Skin epidermis (tissue), 12 donors: ENCODE results near the gene CMSS1.

ENCODE experiments used
- H3K27ac ChIP-seq, 21 experiments: fragments of 200-600 bp; sonication (generic) in 11 of 21; one replicate each; pipeline ENCODE4 v1.5.0; 2020; ENCODE audit warnings: mild to moderate bottlenecking in 3 of 21, inconsistent platforms in 2 of 21, moderate library complexity in 2 of 21
- H3K4me3 ChIP-seq, 7 experiments: fragments of 200-600 bp; sonication (generic) in 2 of 7; one replicate each; pipeline ENCODE4 v1.5.0; 2020; ENCODE audit warnings: inconsistent platforms in 2 of 7, mild to moderate bottlenecking in 2 of 7, moderate library complexity in 1 of 7

CMSS1 gene

GRCh38 chr3:100128565-100128964 lies 310.9 kb downstream of the CMSS1 start:
- H3K4me3 ChIP-seq = no peak overlapping the region
- no peak overlapping the region for H3K27ac ChIP-seq

- Histone ChIP-seq H3K27ac (no peak overlapping the region), H3K4me3 (no peak overlapping the region)
Observed at GRCh38 chr3:100129941-100130340, 312.3 kb downstream of the CMSS1 start.

GRCh38 chr3:100131241-100131640 lies 313.6 kb downstream of the CMSS1 start:
- Histone ChIP-seq H3K4me3 (no peak overlapping the region), H3K27ac (no peak overlapping the region)

GRCh38 chr3:100136921-100137320 lies 319.3 kb downstream of the CMSS1 start:
- H3K4me3 ChIP-seq = no peak overlapping the region
- no peak overlapping the region for H3K27ac ChIP-seq

- Histone ChIP-seq H3K4me3 (no peak overlapping the region), H3K27ac (peak overlapping the region in 1 of 21 experiments; percentile 19)
Observed at GRCh38 chr3:100140976-100141375, 323.3 kb downstream of the CMSS1 start.

- Histone ChIP-seq H3K27ac (peak overlapping the region in 1 of 21 experiments; percentile 19), H3K4me3 (no peak overlapping the region)
Observed at GRCh38 chr3:100141586-100141985, 323.9 kb downstream of the CMSS1 start.

GRCh38 chr3:100144255-100144866 lies 326.7 kb downstream of the CMSS1 start:
- H3K4me3 ChIP-seq = no peak overlapping the region
- H3K27ac ChIP-seq = no peak overlapping the region

GRCh38 chr3:100149130-100149529 lies 331.5 kb downstream of the CMSS1 start:
- peak overlapping the region in 6 of 21 experiments; percentile 24 to 61 (median 54) for H3K27ac ChIP-seq

GRCh38 chr3:100149713-100150415 lies 332.2 kb downstream of the CMSS1 start:
- Histone ChIP-seq H3K27ac (peak overlapping the region in 9 of 21 experiments; percentile 11 to 61 (median 49)), H3K4me3 (no peak overlapping the region)

More at GRCh38 chr3:100149130-100149529, 331.5 kb downstream of the CMSS1 start:
- no peak overlapping the region for H3K4me3 ChIP-seq

GRCh38 chr3:100150473-100150872 lies 332.8 kb downstream of the CMSS1 start:
- peak overlapping the region in 5 of 21 experiments; percentile 11 to 78 (median 49) for H3K27ac ChIP-seq
- H3K4me3 ChIP-seq = no peak overlapping the region

- Histone ChIP-seq H3K4me3 (no peak overlapping the region), H3K27ac (peak overlapping the region in 9 of 21 experiments; percentile 14 to 78 (median 57))
Observed at GRCh38 chr3:100151024-100151707, 333.5 kb downstream of the CMSS1 start.

- no peak overlapping the region for H3K27ac ChIP-seq
- no peak overlapping the region for H3K4me3 ChIP-seq
Observed at GRCh38 chr3:100154171-100154570, 336.5 kb downstream of the CMSS1 start.

- Histone ChIP-seq H3K4me3 (no peak overlapping the region), H3K27ac (peak overlapping the region in 1 of 21 experiments; percentile 23)
Observed at GRCh38 chr3:100155128-100155527, 337.5 kb downstream of the CMSS1 start.

GRCh38 chr3:100155590-100155989 lies 337.9 kb downstream of the CMSS1 start:
- H3K27ac ChIP-seq = no peak overlapping the region
- no peak overlapping the region for H3K4me3 ChIP-seq

- Histone ChIP-seq H3K27ac (peak overlapping the region in 2 of 21 experiments; percentile 19 to 81), H3K4me3 (no peak overlapping the region)
Observed at GRCh38 chr3:100157685-100158084, 340.0 kb downstream of the CMSS1 start.

- H3K27ac ChIP-seq = peak overlapping the region in 6 of 21 experiments; percentile 21 to 81 (median 55)
Observed at GRCh38 chr3:100158918-100159330, 341.3 kb downstream of the CMSS1 start.

GRCh38 chr3:100159331-100160153 lies 341.9 kb downstream of the CMSS1 start:
- Histone ChIP-seq H3K27ac (peak overlapping the region in 8 of 21 experiments; percentile 21 to 81 (median 46)), H3K4me3 (no peak overlapping the region)

More at GRCh38 chr3:100158918-100159330, 341.3 kb downstream of the CMSS1 start:
- no peak overlapping the region for H3K4me3 ChIP-seq

- peak overlapping the region in 4 of 21 experiments; percentile 43 to 81 (median 55) for H3K27ac ChIP-seq
Observed at GRCh38 chr3:100160521-100160920, 342.9 kb downstream of the CMSS1 start.

GRCh38 chr3:100163787-100164186 lies 346.1 kb downstream of the CMSS1 start:
- Histone ChIP-seq H3K27ac (peak overlapping the region in 7 of 21 experiments; percentile 24 to 77 (median 45)), H3K4me3 (no peak overlapping the region)

More at GRCh38 chr3:100160521-100160920, 342.9 kb downstream of the CMSS1 start:
- H3K4me3 ChIP-seq = no peak overlapping the region
